ENCODE results near the gene SPRING1. TPM values are rescaled to one million over a fixed set of nuclear protein-coding genes. Genes with fewer than 3 reads are reported as not detected.

The SPRING1 gene
- total and polyA plus RNA-seq, 2 of the 13 experiments (the other 11 are each of a cell fraction or from before 2014, with no cell fraction given), result 20.0 to 51.8 TPM

DNA sequence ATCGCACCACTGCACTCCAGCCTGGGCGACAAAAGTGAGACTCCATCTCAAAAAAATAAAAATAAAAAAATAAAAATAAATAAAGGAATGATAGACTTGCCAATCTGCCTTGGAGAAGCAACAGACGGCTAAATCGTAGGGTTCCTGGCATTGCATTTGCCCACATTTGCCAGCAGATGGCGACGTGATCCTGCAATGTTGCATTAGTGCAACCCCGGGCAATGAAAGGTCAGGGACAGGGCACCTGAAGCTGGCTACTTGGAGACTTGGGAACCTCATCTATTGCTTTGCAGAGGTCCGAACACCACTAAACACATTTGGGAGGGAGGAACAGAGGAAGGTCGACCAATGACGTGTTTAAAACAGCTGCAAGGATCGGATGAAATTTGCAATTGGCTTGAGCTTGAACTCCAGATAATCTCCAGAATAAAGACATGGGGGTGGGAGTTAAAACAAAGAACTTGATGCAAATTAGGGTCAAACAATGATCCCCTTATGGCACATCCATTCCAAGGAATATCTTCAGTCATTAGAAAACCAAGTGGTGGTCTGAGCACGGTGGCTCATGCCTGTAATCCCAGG is 34.6 kb downstream of the SPRING1 start (continued):
- TF ChIP-seq CHD2 (IDR thresholded peaks at IDR 0.05; ENCODE audit: low read depth, low read length) (no peak), HNRNPK (IDR thresholded peaks at IDR 0.05; ENCODE audit: low read depth, low read length, poor library complexity, severe bottlenecking) (no peak), RBAK (CRISPR knock-in tag; IDR thresholded peaks at IDR 0.05) (no peak), STAG1 (CRISPR knock-in tag; IDR thresholded peaks at IDR 0.05) (peak; percentile 97), ZFP62 (CRISPR knock-in tag; IDR thresholded peaks at IDR 0.05) (no peak), ZNF234 (CRISPR knock-in tag; conservative IDR thresholded peaks at IDR 0.05) (no peak), FOXK2 (IDR thresholded peaks at IDR 0.05) (no peak), ELF3 (CRISPR knock-in tag; IDR thresholded peaks at IDR 0.05) (no peak), HNRNPH1 (optimal IDR thresholded peaks at IDR 0.05; ENCODE audit: low read depth, low read length) (no peak), KDM2A (CRISPR knock-in tag; IDR thresholded peaks at IDR 0.05; ENCODE audit: borderline replicate concordance, low read depth) (peak; percentile 53; the same call in 1 of the 2 replicates), RXRA (CRISPR knock-in tag; IDR thresholded peaks at IDR 0.05) (peak; percentile 87; the same call in 1 of the 2 replicates), MXI1 (IDR thresholded peaks at IDR 0.05; ENCODE audit: borderline replicate concordance, low read depth, low read length) (0 out of 3 replicates have a peak, but pooled peaks have one; percentile 12), KLF15 (CRISPR knock-in tag; IDR thresholded peaks at IDR 0.05; ENCODE audit: borderline replicate concordance) (no peak), SP4 (CRISPR knock-in tag; IDR thresholded peaks at IDR 0.05) (0 out of 2 replicates have a peak, but pooled peaks have one; percentile 41), ZNF660 (CRISPR knock-in tag; IDR thresholded peaks at IDR 0.05; ENCODE audit: borderline replicate concordance, low read depth) (no peak), ZNF75D (CRISPR knock-in tag; IDR thresholded peaks at IDR 0.05; ENCODE audit: borderline replicate concordance) (no peak), RARA (CRISPR knock-in tag; IDR thresholded peaks at IDR 0.05) (peak; percentile 94), RAD21 (CRISPR knock-in tag; IDR thresholded peaks at IDR 0.05) (peak; percentile 86)
- TF ChIP-seq, protein P1, sequence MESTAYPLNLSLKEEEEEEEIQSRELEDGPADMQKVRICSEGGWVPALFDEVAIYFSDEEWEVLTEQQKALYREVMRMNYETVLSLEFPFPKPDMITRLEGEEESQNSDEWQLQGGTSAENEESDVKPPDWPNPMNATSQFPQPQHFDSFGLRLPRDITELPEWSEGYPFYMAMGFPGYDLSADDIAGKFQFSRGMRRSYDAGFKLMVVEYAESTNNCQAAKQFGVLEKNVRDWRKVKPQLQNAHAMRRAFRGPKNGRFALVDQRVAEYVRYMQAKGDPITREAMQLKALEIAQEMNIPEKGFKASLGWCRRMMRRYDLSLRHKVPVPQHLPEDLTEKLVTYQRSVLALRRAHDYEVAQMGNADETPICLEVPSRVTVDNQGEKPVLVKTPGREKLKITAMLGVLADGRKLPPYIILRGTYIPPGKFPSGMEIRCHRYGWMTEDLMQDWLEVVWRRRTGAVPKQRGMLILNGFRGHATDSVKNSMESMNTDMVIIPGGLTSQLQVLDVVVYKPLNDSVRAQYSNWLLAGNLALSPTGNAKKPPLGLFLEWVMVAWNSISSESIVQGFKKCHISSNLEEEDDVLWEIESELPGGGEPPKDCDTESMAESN (CRISPR knock-in tag; conservative IDR thresholded peaks at IDR 0.05), result no peak
- TF ChIP-seq, protein P2, sequence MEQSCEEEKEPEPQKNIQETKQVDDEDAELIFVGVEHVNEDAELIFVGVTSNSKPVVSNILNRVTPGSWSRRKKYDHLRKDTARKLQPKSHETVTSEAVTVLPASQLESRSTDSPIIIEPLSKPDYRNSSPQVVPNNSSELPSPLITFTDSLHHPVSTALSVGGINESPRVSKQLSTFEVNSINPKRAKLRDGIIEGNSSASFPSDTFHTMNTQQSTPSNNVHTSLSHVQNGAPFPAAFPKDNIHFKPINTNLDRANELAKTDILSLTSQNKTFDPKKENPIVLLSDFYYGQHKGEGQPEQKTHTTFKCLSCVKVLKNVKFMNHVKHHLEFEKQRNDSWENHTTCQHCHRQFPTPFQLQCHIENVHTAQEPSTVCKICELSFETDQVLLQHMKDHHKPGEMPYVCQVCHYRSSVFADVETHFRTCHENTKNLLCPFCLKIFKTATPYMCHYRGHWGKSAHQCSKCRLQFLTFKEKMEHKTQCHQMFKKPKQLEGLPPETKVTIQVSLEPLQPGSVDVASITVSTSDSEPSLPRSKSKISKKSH (CRISPR knock-in tag; IDR thresholded peaks at IDR 0.05; ENCODE audit: borderline replicate concordance), result no peak
- TF ChIP-seq, protein P3, sequence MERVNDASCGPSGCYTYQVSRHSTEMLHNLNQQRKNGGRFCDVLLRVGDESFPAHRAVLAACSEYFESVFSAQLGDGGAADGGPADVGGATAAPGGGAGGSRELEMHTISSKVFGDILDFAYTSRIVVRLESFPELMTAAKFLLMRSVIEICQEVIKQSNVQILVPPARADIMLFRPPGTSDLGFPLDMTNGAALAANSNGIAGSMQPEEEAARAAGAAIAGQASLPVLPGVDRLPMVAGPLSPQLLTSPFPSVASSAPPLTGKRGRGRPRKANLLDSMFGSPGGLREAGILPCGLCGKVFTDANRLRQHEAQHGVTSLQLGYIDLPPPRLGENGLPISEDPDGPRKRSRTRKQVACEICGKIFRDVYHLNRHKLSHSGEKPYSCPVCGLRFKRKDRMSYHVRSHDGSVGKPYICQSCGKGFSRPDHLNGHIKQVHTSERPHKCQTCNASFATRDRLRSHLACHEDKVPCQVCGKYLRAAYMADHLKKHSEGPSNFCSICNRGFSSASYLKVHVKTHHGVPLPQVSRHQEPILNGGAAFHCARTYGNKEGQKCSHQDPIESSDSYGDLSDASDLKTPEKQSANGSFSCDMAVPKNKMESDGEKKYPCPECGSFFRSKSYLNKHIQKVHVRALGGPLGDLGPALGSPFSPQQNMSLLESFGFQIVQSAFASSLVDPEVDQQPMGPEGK (CRISPR knock-in tag; IDR thresholded peaks at IDR 0.05), result 0 out of 2 replicates have a peak, but pooled peaks have one; percentile 16
- TF ChIP-seq, protein P4, sequence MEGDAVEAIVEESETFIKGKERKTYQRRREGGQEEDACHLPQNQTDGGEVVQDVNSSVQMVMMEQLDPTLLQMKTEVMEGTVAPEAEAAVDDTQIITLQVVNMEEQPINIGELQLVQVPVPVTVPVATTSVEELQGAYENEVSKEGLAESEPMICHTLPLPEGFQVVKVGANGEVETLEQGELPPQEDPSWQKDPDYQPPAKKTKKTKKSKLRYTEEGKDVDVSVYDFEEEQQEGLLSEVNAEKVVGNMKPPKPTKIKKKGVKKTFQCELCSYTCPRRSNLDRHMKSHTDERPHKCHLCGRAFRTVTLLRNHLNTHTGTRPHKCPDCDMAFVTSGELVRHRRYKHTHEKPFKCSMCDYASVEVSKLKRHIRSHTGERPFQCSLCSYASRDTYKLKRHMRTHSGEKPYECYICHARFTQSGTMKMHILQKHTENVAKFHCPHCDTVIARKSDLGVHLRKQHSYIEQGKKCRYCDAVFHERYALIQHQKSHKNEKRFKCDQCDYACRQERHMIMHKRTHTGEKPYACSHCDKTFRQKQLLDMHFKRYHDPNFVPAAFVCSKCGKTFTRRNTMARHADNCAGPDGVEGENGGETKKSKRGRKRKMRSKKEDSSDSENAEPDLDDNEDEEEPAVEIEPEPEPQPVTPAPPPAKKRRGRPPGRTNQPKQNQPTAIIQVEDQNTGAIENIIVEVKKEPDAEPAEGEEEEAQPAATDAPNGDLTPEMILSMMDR (CRISPR knock-in tag; IDR thresholded peaks at IDR 0.05), result peak; percentile 92

Measured in HepG2 (cell line).